K562 (cell line): ENCODE measurements around the gene FRMD4B. TPM values are rescaled to one million over a fixed set of nuclear protein-coding genes. Genes with fewer than 3 reads are reported as not detected.

Experiments
- ATAC-seq: fragments of 200-7000 bp; cut with Tn5 transposase; 3 replicates; pipeline ENCODE4 v1.9.1; 2020; ENCODE audit warnings: moderate library complexity
- BruUV-seq: library from RNA; stranded (reverse); fragments of 400-500 nt; replicated peaks from 2 replicates; lab custom pipeline; 2021; lab: Mats Ljungman, UMichigan
- CTCF ChIA-PET: fragments of 300-600 bp; formaldehyde crosslinking; extraction: SDS; loops from one replicate; lab custom pipeline; 2021; ENCODE audit warnings: low intra/inter-chr PET ratio; lab: Yijun Ruan, JAX
- POLR2A ChIA-PET: fragments of 300-600, 350-650 bp; sonication (Branson Sonifier 250); formaldehyde crosslinking; extraction: SDS; loops from one replicate; lab custom pipeline; 2021; ENCODE audit warnings: antibody characterized with exemption, inconsistent platforms; lab: Yijun Ruan, JAX
- DNase-seq, 4 experiments: peaks; one replicate each; pipeline versions ENCODE4 v3.0.0 to v3.0.0-alpha.2; 2011 to 2018; ENCODE audit warnings: low spot score in 3 of 4, mixed read lengths in 3 of 4; ENCODE audit errors: extremely low read depth in 1 of 4
- FAIRE-seq: peaks from 2 replicates; lab custom pipeline; 2011; peaks lifted over from hg19 to GRCh38; lab: Jason Lieb, UNC
- H2AFZ ChIP-seq: 2 replicates; pipeline ENCODE4 v1.6.0; 2011; ENCODE audit warnings: low read depth, low read length, control low read depth, inconsistent platforms
- H3K27ac ChIP-seq: fragments of 200-600 bp; 3 replicates; pipeline ENCODE4 v1.8.0; 2011; ENCODE audit warnings: low read depth, mild to moderate bottlenecking, control low read depth, inconsistent platforms, low read length, moderate library complexity, mixed read lengths; ENCODE audit errors: extremely low read depth
- H3K27me3 ChIP-seq, 2 experiments: fragments of 300-600 bp in 1 of 2; 2 replicates in 1 of 2; 3 replicates in 1 of 2; pipeline versions ENCODE4 v1.6.0 to v1.8.0; 2011; ENCODE audit warnings: inconsistent platforms in 2 of 2, low read length in 2 of 2, mild to moderate bottlenecking in 1 of 2, mixed read lengths in 1 of 2, moderate library complexity in 1 of 2; ENCODE audit not compliant: control insufficient read depth in 2 of 2, insufficient read depth in 2 of 2
- H3K36me3 ChIP-seq: fragments of 300-600 bp; 3 replicates; pipeline ENCODE4 v1.8.0; 2011; ENCODE audit warnings: mild to moderate bottlenecking, low read length, inconsistent platforms; ENCODE audit not compliant: control insufficient read depth, insufficient read depth
- H3K4me1 ChIP-seq, 2 experiments: fragments of 200-600 bp in 1 of 2; replicated peaks in 1 of 2; 2 replicates in 1 of 2; 3 replicates in 1 of 2; pipeline versions ENCODE4 v1.5.1 to v1.8.0; 2011; ENCODE audit warnings: inconsistent platforms in 2 of 2, low read length in 2 of 2, mild to moderate bottlenecking in 1 of 2, mixed read lengths in 1 of 2, moderate library complexity in 1 of 2; ENCODE audit not compliant: control insufficient read depth in 2 of 2, insufficient read depth in 2 of 2
- H3K4me2 ChIP-seq: 2 replicates; pipeline ENCODE4 v1.6.1; 2011; ENCODE audit warnings: low read length, control low read depth, inconsistent platforms, mixed read lengths; ENCODE audit not compliant: insufficient read depth
- H3K4me3 ChIP-seq: fragments of 200-600 bp; sonication (generic), shearing (Covaris generic); 2 replicates; pipeline ENCODE4 v1.5.1; 2016; ENCODE audit warnings: control low read depth, inconsistent platforms
- H3K79me2 ChIP-seq: fragments of 200-600 bp; 3 replicates; pipeline ENCODE4 v1.8.0; 2011; ENCODE audit warnings: low read length, inconsistent platforms; ENCODE audit not compliant: control insufficient read depth, insufficient read depth
- H3K9ac ChIP-seq, 2 experiments: 2 replicates each; pipeline versions ENCODE4 v1.6.0 to v1.6.1; 2011; ENCODE audit warnings: low read depth in 2 of 2, low read length in 2 of 2, control low read depth in 1 of 2, inconsistent platforms in 1 of 2, mild to moderate bottlenecking in 1 of 2, mixed read lengths in 1 of 2; ENCODE audit not compliant: insufficient read depth in 1 of 2
- H3K9me1 ChIP-seq: one replicate; pipeline ENCODE4 v1.6.0; 2011; ENCODE audit warnings: inconsistent platforms, mild to moderate bottlenecking, low read length, moderate library complexity; ENCODE audit not compliant: control insufficient read depth, insufficient read depth
- H3K9me3 ChIP-seq: replicated peaks from 2 replicates; pipeline ENCODE4 v1.5.1; 2011; ENCODE audit warnings: low read depth, low read length, inconsistent platforms; ENCODE audit not compliant: control insufficient read depth, insufficient read depth
- H4K20me1 ChIP-seq: replicated peaks from 2 replicates; pipeline ENCODE4 v1.6.1; 2011; ENCODE audit warnings: low read length, inconsistent platforms, mixed read lengths; ENCODE audit not compliant: control insufficient read depth, insufficient read depth
- MAFG ChIP-seq: fragments of 450-650 bp; conservative IDR thresholded peaks from 2 replicates; pipeline ENCODE4 v1.6.1; 2016; ENCODE audit warnings: missing genetic modification characterization, missing compliant biosample characterization
- ZBTB40 ChIP-seq, 2 experiments: fragments of 450-650 bp in 1 of 2; sonication (generic) in 1 of 2; formaldehyde crosslinking in 1 of 2; IDR thresholded peaks; 2 replicates each; pipeline versions ENCODE4 v1.7.1 to v1.9.0; 2016 to 2022; ENCODE audit warnings: inconsistent platforms in 1 of 2, mild to moderate bottlenecking in 1 of 2, missing genetic modification reagents in 1 of 2
- WGBS: fragments of 100-300 bp; shearing (Covaris generic); methylation state at CpG from one replicate; pipeline ENCODE4 v1.1.6; 2016; ENCODE audit warnings: low coverage, mixed read lengths; ENCODE audit not compliant: insufficient coverage; ENCODE audit errors: missing lambda C conversion rate; 5-methylcytosine and 5-hydroxymethylcytosine counted together
- in situ Hi-C: fragments of 300-500 bp; cut with MboI; formaldehyde crosslinking; loops from 4 replicates; pipeline ENCODE4 v1.15.0; 2018; ENCODE audit warnings: inconsistent platforms, mixed read lengths
- intact Hi-C: fragments of 100-400 bp; cut with micrococcal nuclease; formaldehyde crosslinking; loops from 2 replicates; pipeline ENCODE4 v1.14.2; 2022
- polyA plus RNA-seq, 8 experiments: library from polyadenylated mRNA; depleted of rRNA in 4 of 8; stranded (reverse) in 5 of 8; unstranded in 3 of 8; fragments of >200 nt; fragmentation: Nextera tagmentation in 2 of 8; fragmentation: Illumina TruSeq in 1 of 8; extraction: Ambion mirVana in 2 of 8; extraction: Trizol in 1 of 8; gene quantifications; 2 replicates each; pipeline versions ENCODE4 v1.2.1 to v1.2.3, GENCODE V29; 2011 to 2014; ENCODE audit warnings: inconsistent platforms in 1 of 8, missing spikeins in 1 of 8
- total RNA-seq, 7 experiments: library from RNA; depleted of rRNA in 6 of 7; stranded (reverse); fragments of >200 nt in 6 of 7; fragmentation: Illumina TruSeq in 2 of 7; extraction: Trizol in 2 of 7; gene quantifications; 2 replicates each; pipeline versions ENCODE4 v1.2.1 to v1.2.3, GENCODE V29; 2011 to 2021; ENCODE audit warnings: low replicate concordance in 1 of 7

FRMD4B gene
- total and polyA plus RNA-seq, 9 of the 15 experiments (the other 6 are each of a cell fraction or from before 2014, with no cell fraction given), result 0.03 to 0.09 (median 0.04) TPM; not detected in 3

DNA sequence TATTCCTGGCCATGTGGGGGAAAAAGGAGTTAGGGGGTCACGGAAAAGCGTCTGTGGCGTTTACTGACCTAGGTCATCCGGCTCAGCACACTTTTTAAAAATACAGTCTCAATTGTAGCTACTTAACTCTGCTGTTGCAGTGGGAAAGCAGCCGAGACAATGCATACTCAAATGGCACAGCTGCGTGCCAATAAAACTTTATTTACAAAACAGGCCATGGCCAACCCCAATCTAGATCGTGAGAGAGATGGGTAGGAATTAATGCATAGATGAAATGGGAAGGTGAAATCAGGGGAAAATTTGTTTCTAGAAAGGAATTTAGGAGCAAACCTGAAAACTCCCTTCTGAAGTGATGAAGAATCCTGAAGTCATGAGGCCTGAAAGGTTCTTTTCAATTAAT lies 22.0 kb upstream of the FRMD4B start:
- ATAC-seq, result no peak
- Histone ChIP-seq H3K36me3 (no peaks in the 10 kb centered on the region), H3K9ac (no peak overlapping the region), H3K4me1 (no peaks in the 10 kb centered on the region), H3K27me3 (no peaks in the 10 kb centered on the region), H3K79me2 (no peaks in the 10 kb centered on the region), H4K20me1 (no peaks in the 10 kb centered on the region), H3K4me3 (no peak overlapping the region), H2AFZ (no peak overlapping the region), H3K4me2 (no peak overlapping the region), H3K9me3 (no peaks in the 10 kb centered on the region), H3K9me1 (no peaks in the 10 kb centered on the region), H3K27ac (no peak overlapping the region)
- CTCF ChIA-PET, result interaction anchor here (0.7 kb wide), 1 partner anchor 500 kb away, joined by 3 read pairs; no protein-coding TSS in a partner anchor
- WGBS, result 3% methylated on average over 7 of the region's 7 CpGs
- BruUV-seq, result no TSS peak
- POLR2A ChIA-PET, result no interaction called here
- in situ Hi-C loops (no loop called here), intact Hi-C loops (no loop called here)
- no peak for DNase-seq
- no peak for FAIRE-seq
- TF ChIP-seq ZBTB40 (IDR thresholded peaks at IDR 0.05), result peak; percentile 87
- no peak for TF ChIP-seq ZBTB40 (CRISPR knock-in tag; IDR thresholded peaks at IDR 0.05)
- TF ChIP-seq MAFG (tag), result no peak
